Osteoblast (primary cell): ENCODE measurements around the gene STAT1. TPM values are rescaled to one million over a fixed set of nuclear protein-coding genes. Genes with fewer than 3 reads are reported as not detected.

ENCODE experiments used
- DNase-seq: peaks from one replicate; pipeline ENCODE4 v3.0.0; 2011; ENCODE audit warnings: low spot score, mixed read lengths; ENCODE audit not compliant: insufficient read length; ENCODE audit errors: missing footprints
- H2AFZ ChIP-seq: 2 replicates; pipeline ENCODE4 v1.6.0; 2011; ENCODE audit warnings: mild to moderate bottlenecking, low read length
- H3K27ac ChIP-seq: 2 replicates; pipeline ENCODE4 v1.5.1; 2011; ENCODE audit warnings: mild to moderate bottlenecking, low read depth, low read length, moderate library complexity
- H3K27me3 ChIP-seq: 2 replicates; pipeline ENCODE4 v1.6.0; 2012; ENCODE audit warnings: mild to moderate bottlenecking, control low read depth, inconsistent platforms, low read length, moderate library complexity; ENCODE audit not compliant: insufficient read depth
- H3K36me3 ChIP-seq: 2 replicates; pipeline ENCODE4 v1.5.1; 2011; ENCODE audit warnings: mild to moderate bottlenecking, low read length, control low read depth, moderate library complexity; ENCODE audit not compliant: insufficient read depth
- H3K4me1 ChIP-seq: 2 replicates; pipeline ENCODE4 v1.5.1; 2011; ENCODE audit warnings: mild to moderate bottlenecking, low read length, control low read depth, moderate library complexity; ENCODE audit not compliant: insufficient read depth
- H3K4me2 ChIP-seq: 2 replicates; pipeline ENCODE4 v1.6.0; 2011; ENCODE audit warnings: mild to moderate bottlenecking, low read length; ENCODE audit not compliant: insufficient read depth
- H3K4me3 ChIP-seq: fragments of 200-600 bp; sonication (generic); 3 replicates; pipeline ENCODE4 v1.5.1; 2012; ENCODE audit warnings: mild to moderate bottlenecking, low read length, inconsistent platforms; ENCODE audit not compliant: insufficient read depth
- H3K79me2 ChIP-seq: 2 replicates; pipeline ENCODE4 v1.6.0; 2012; ENCODE audit warnings: mild to moderate bottlenecking, low read length, control low read depth, inconsistent platforms; ENCODE audit not compliant: insufficient read depth
- H3K9me3 ChIP-seq: 2 replicates; pipeline ENCODE4 v1.5.1; 2011; ENCODE audit warnings: low read depth, low read length, control low read depth
- H4K20me1 ChIP-seq: 2 replicates; pipeline ENCODE4 v1.6.0; 2012; ENCODE audit warnings: mild to moderate bottlenecking, low read length, control low read depth; ENCODE audit not compliant: insufficient read depth
- total RNA-seq: library from RNA; depleted of rRNA; stranded (reverse); fragments of >200 nt; gene quantifications from 2 replicates; pipeline ENCODE4 v1.2.3, GENCODE V29; 2012
- TF ChIP-seq, protein P1 (sequence below): IDR thresholded peaks from 2 replicates; pipeline ENCODE4 v1.5.1; 2011; ENCODE audit warnings: mild to moderate bottlenecking, low read depth, low read length, moderate library complexity; ENCODE audit errors: extremely low read depth

STAT1 gene
- total RNA-seq, 1 donor, result 530 TPM

- Histone ChIP-seq H3K27ac (no peak overlapping the region), H3K4me2 (no peak overlapping the region), H2AFZ (no peak overlapping the region), H3K4me3 (no peak overlapping the region), H3K27me3 (no peaks in the 10 kb centered on the region), H3K9me3 (no peaks in the 10 kb centered on the region), H3K36me3 (peaks cover 96% of the 10 kb centered on the region), H3K4me1 (no peaks in the 10 kb centered on the region), H3K79me2 (peaks cover 11% of the 10 kb centered on the region), H4K20me1 (peaks cover 16% of the 10 kb centered on the region)
- DNase-seq, result no peak
- TF ChIP-seq, protein P1, sequence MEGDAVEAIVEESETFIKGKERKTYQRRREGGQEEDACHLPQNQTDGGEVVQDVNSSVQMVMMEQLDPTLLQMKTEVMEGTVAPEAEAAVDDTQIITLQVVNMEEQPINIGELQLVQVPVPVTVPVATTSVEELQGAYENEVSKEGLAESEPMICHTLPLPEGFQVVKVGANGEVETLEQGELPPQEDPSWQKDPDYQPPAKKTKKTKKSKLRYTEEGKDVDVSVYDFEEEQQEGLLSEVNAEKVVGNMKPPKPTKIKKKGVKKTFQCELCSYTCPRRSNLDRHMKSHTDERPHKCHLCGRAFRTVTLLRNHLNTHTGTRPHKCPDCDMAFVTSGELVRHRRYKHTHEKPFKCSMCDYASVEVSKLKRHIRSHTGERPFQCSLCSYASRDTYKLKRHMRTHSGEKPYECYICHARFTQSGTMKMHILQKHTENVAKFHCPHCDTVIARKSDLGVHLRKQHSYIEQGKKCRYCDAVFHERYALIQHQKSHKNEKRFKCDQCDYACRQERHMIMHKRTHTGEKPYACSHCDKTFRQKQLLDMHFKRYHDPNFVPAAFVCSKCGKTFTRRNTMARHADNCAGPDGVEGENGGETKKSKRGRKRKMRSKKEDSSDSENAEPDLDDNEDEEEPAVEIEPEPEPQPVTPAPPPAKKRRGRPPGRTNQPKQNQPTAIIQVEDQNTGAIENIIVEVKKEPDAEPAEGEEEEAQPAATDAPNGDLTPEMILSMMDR, result no peak
Measured at GRCh38 chr2:190993292-190993643, 20.7 kb downstream of the STAT1 start.

DNA sequence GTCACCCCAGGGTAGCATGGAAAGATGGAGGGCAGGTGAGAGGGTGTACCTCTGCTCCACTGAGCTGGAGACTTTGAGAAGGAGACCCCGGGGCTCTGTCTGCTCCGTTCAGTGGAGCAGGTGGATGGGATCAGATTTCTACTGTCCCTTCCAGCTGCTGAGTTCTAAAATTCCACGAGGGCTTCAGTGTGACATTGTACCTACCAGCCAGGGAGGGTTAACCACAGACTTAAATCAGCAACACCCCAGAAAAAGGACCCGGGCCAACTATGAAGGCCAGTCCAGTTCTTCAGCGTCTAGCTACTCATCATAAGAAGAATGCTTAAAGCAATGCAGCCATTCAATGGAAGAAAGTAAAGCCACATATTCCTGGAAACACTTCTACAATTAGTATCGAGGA, 23.8 kb downstream of the STAT1 start:
- DNase-seq, result no peak
- peaks cover 3% of the 10 kb centered on the region for H3K4me1 ChIP-seq
- H3K4me2 ChIP-seq, result no peak overlapping the region
- H3K9me3 ChIP-seq, result no peaks in the 10 kb centered on the region
- H4K20me1 ChIP-seq, result peaks cover 6% of the 10 kb centered on the region
- H3K4me3 ChIP-seq, result no peak overlapping the region
- TF ChIP-seq, protein P1, result no peak
- no peak overlapping the region for H3K27ac ChIP-seq
- no peaks in the 10 kb centered on the region for H3K27me3 ChIP-seq
- H3K79me2 ChIP-seq, result peaks cover 11% of the 10 kb centered on the region
- H3K36me3 ChIP-seq, result peaks cover 96% of the 10 kb centered on the region
- no peak overlapping the region for H2AFZ ChIP-seq

DNA sequence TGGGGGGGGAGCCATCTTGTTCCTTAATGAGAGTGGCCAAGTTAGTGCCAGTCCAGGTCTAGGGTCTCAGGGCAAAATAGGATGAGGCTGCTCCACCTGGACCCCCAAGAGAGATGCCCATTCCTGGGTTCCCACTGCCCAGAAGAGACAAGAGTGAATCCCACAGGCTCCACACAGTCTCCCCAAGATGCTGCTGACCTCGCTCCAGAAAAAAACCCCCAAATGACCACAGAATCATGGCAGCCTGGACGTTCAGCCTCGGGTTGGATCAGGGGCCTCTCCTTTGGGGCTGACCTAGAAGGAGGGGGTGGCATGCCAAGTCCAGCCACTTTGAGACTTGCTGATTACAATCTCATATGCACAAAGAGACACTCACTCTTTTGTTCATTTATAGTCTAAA, 25.1 kb downstream of the STAT1 start:
- Histone ChIP-seq H3K4me2 (no peak overlapping the region), H3K27me3 (no peaks in the 10 kb centered on the region), H3K27ac (no peak overlapping the region), H3K36me3 (peaks cover 100% of the 10 kb centered on the region), H2AFZ (no peak overlapping the region), H4K20me1 (peaks cover 12% of the 10 kb centered on the region), H3K79me2 (peaks cover 6% of the 10 kb centered on the region), H3K4me3 (no peak overlapping the region), H3K9me3 (no peaks in the 10 kb centered on the region), H3K4me1 (peaks cover 12% of the 10 kb centered on the region)
- no peak for DNase-seq
- TF ChIP-seq, protein P1, result no peak

DNA sequence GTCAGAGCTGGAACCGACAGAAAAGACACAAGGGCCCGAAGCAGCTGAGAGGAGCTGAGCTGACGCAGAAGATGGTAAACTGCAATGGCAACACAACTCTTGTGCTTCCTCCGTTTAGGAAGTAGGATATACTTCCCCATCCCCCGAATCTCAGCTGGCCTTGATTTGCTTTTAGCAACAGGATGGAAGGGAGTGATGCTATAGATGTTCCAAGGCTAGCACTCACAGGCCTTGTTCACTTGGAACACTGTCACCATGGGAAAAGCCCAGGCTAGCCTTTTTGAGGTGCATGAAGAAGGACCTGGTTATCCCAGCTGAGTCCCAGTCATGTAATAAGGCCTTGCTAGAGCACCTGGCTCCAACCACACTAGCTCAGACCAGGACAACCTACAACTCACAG, 26.0 kb downstream of the STAT1 start:
- no peaks in the 10 kb centered on the region for H3K9me3 ChIP-seq
- H3K27ac ChIP-seq, result no peak overlapping the region
- peaks cover 12% of the 10 kb centered on the region for H4K20me1 ChIP-seq
- DNase-seq, result no peak
- H2AFZ ChIP-seq, result no peak overlapping the region
- H3K4me3 ChIP-seq, result no peak overlapping the region
- H3K79me2 ChIP-seq, result peaks cover 4% of the 10 kb centered on the region
- TF ChIP-seq, protein P1, result no peak
- no peak overlapping the region for H3K4me2 ChIP-seq
- H3K4me1 ChIP-seq, result peaks cover 12% of the 10 kb centered on the region
- peaks cover 100% of the 10 kb centered on the region for H3K36me3 ChIP-seq
- no peaks in the 10 kb centered on the region for H3K27me3 ChIP-seq
